NT2/D1 (cell line): ENCODE data around the gene ME1.

ENCODE experiments used
- SUZ12 ChIP-seq: IDR thresholded peaks from 2 replicates; pipeline ENCODE4 v1.6.1; 2011; ENCODE audit not compliant: insufficient read length, insufficient read depth; ENCODE audit errors: extremely low read depth
- YY1 ChIP-seq: IDR thresholded peaks from 2 replicates; pipeline ENCODE4 v1.6.1; 2011; ENCODE audit not compliant: insufficient read length, insufficient read depth
- ZNF274 ChIP-seq: IDR thresholded peaks from 2 replicates; pipeline ENCODE4 v1.6.1; 2011; ENCODE audit warnings: mild to moderate bottlenecking, low read depth, low read length

DNA sequence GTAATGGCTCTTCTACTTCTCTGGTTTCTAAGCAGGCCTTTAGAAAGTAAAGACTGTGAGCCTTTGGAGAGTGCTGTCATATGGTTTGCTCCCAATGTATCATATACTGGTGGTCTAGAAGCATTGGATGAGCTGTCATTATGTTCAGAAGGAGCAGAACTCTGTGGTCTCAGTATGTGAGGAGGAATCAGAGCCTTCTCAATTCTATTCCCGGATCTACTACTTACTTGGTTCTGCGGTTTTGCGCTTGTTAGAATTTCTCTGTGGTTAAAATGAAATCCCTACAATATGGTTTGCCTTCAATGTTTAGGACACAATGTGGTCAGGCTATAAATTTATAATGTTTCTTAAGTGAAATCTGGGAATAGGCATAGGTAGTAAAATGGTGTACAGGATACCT lies 173.1 kb downstream of the ME1 start:
- TF ChIP-seq ZNF274: no peak
- TF ChIP-seq SUZ12: no peak
- TF ChIP-seq YY1: no peak
